GM12878 (cell line): ENCODE results near the gene RTF1. TPM values are rescaled to one million over a fixed set of nuclear protein-coding genes. Genes with fewer than 3 reads are reported as not detected.

Experiments
- ATAC-seq: fragments of 200-7000 bp; cut with Tn5 transposase; 3 replicates; pipeline ENCODE4 v1.9.1; 2020; ENCODE audit warnings: mild to moderate bottlenecking, moderate library complexity
- BruUV-seq: library from RNA; stranded (reverse); fragments of 400-500 nt; replicated peaks from 2 replicates; lab custom pipeline; 2021; lab: Mats Ljungman, UMichigan
- CTCF ChIA-PET: fragments of 300-600 bp; sonication (Branson Sonifier 250); formaldehyde crosslinking; extraction: SDS; loops from one replicate; lab custom pipeline; 2021; ENCODE audit warnings: inconsistent platforms; lab: Yijun Ruan, JAX
- POLR2A ChIA-PET: fragments of 350-600 bp; formaldehyde crosslinking; extraction: SDS; loops from one replicate; lab custom pipeline; 2021; ENCODE audit warnings: inconsistent platforms; lab: Charles Lee
- RAD21 ChIA-PET: fragments of 300-600 bp; sonication (Branson Sonifier 250); formaldehyde crosslinking; loops from one replicate; lab custom pipeline; 2023; ENCODE audit warnings: antibody characterized with exemption; ENCODE audit not compliant: unreplicated experiment; lab: Charles Lee
- SMC1A ChIA-PET: fragments of 300-600 bp; sonication (Branson Sonifier 250); formaldehyde crosslinking; loops from one replicate; lab custom pipeline; 2023; ENCODE audit not compliant: unreplicated experiment, uncharacterized antibody; lab: Charles Lee
- DNase-seq: peaks from one replicate; pipeline ENCODE4 v3.0.0-alpha.2; 2011; ENCODE audit warnings: low read depth, low spot score
- FAIRE-seq: peaks from 3 replicates; lab custom pipeline; 2011; peaks lifted over from hg19 to GRCh38; lab: Jason Lieb, UNC
- H2AFZ ChIP-seq: 2 replicates; pipeline ENCODE4 v1.6.0; 2011; ENCODE audit warnings: low read depth, low read length, control low read depth; ENCODE audit not compliant: control insufficient read depth
- H3K27ac ChIP-seq: 2 replicates; pipeline ENCODE4 v1.5.1; 2011; ENCODE audit warnings: control low read depth; ENCODE audit not compliant: control insufficient read depth, insufficient read depth
- H3K27me3 ChIP-seq, 2 experiments: replicated peaks in 1 of 2; 2 replicates each; pipeline versions ENCODE4 v1.6.0 to v1.6.1; 2011; ENCODE audit warnings: low read length in 1 of 2; ENCODE audit not compliant: control insufficient read depth in 2 of 2, insufficient read depth in 2 of 2
- H3K36me3 ChIP-seq, 2 experiments: 2 replicates each; pipeline ENCODE4 v1.5.1; 2011; ENCODE audit warnings: low read length in 1 of 2; ENCODE audit not compliant: control insufficient read depth in 2 of 2, insufficient read depth in 2 of 2
- H3K4me1 ChIP-seq: 2 replicates; pipeline ENCODE4 v1.6.1; 2011; ENCODE audit warnings: mild to moderate bottlenecking, low read length, moderate library complexity, mixed read lengths; ENCODE audit not compliant: control insufficient read depth, insufficient read depth
- H3K4me2 ChIP-seq: 2 replicates; pipeline ENCODE4 v1.6.0; 2011; ENCODE audit warnings: control low read depth; ENCODE audit not compliant: control insufficient read depth, insufficient read depth
- H3K4me3 ChIP-seq: fragments of 200-600 bp; sonication (generic); 2 replicates; pipeline ENCODE4 v1.5.1; 2016
- H3K79me2 ChIP-seq: 2 replicates; pipeline ENCODE4 v1.6.0; 2011; ENCODE audit warnings: low read length; ENCODE audit not compliant: control insufficient read depth, insufficient read depth
- H3K9ac ChIP-seq: 2 replicates; pipeline ENCODE4 v1.8.0; 2011; ENCODE audit warnings: low read length, control low read depth, mixed read lengths; ENCODE audit not compliant: control insufficient read depth, insufficient read depth
- H3K9me3 ChIP-seq: replicated peaks from 3 replicates; pipeline ENCODE4 v1.5.1; 2011; ENCODE audit warnings: mild to moderate bottlenecking, low read length; ENCODE audit not compliant: control insufficient read depth, insufficient read depth
- H4K20me1 ChIP-seq: 2 replicates; pipeline ENCODE4 v1.6.0; 2011; ENCODE audit not compliant: control insufficient read depth, insufficient read depth
- BACH1 ChIP-seq: fragments of 450-650 bp; IDR thresholded peaks from 2 replicates; pipeline ENCODE4 v1.6.1; 2017; ENCODE audit warnings: mild to moderate bottlenecking, borderline replicate concordance
- BCL11A ChIP-seq: IDR thresholded peaks from 2 replicates; pipeline ENCODE4 v1.6.1; 2011; ENCODE audit warnings: low read depth, low read length
- CBFB ChIP-seq: IDR thresholded peaks from 2 replicates; pipeline ENCODE4 v1.6.1; 2016; ENCODE audit warnings: antibody characterized with exemption, low read depth
- EP300 ChIP-seq, 2 experiments: fragments of 150-350 bp in 1 of 2; IDR thresholded peaks; 2 replicates each; pipeline ENCODE4 v1.6.1; 2011 to 2012; ENCODE audit warnings: low read depth in 2 of 2, low read length in 2 of 2, borderline replicate concordance in 1 of 2, improper control_type of control experiment in 1 of 2, inconsistent platforms in 1 of 2; ENCODE audit not compliant: control insufficient read depth in 1 of 2
- IKZF2 ChIP-seq, 2 experiments: fragments of 450-650 bp; IDR thresholded peaks; 2 replicates each; pipeline ENCODE4 v1.6.1; 2017; ENCODE audit warnings: mild to moderate bottlenecking in 2 of 2, moderate library complexity in 2 of 2
- IRF5 ChIP-seq: fragments of 450-650 bp; IDR thresholded peaks from 2 replicates; pipeline ENCODE4 v1.6.1; 2017; ENCODE audit warnings: borderline replicate concordance
- NKRF ChIP-seq: fragments of 450-650 bp; conservative IDR thresholded peaks from 2 replicates; pipeline ENCODE4 v1.6.1; 2017; ENCODE audit warnings: mild to moderate bottlenecking, moderate library complexity
- PKNOX1 ChIP-seq: fragments of 450-650 bp; IDR thresholded peaks from 2 replicates; pipeline ENCODE4 v1.6.1; 2016; ENCODE audit warnings: mild to moderate bottlenecking
- RAD51 ChIP-seq: fragments of 450-650 bp; IDR thresholded peaks from 2 replicates; pipeline ENCODE4 v1.6.1; 2016; ENCODE audit warnings: moderate library complexity, mild to moderate bottlenecking, inconsistent platforms
- RFX5 ChIP-seq: IDR thresholded peaks from 2 replicates; pipeline ENCODE4 v1.6.1; 2011; ENCODE audit warnings: low read depth, low read length, improper control_type of control experiment
- SUPT20H ChIP-seq: IDR thresholded peaks from 2 replicates; pipeline ENCODE4 v1.6.1; 2011; ENCODE audit warnings: low read depth, mild to moderate bottlenecking, low read length, moderate library complexity, borderline replicate concordance; ENCODE audit not compliant: control insufficient read depth
- ZNF274 ChIP-seq: IDR thresholded peaks from one replicate; pipeline ENCODE4 v1.8.0; 2011; ENCODE audit not compliant: insufficient read length, insufficient read depth
- ZNF592 ChIP-seq: fragments of 450-650 bp; IDR thresholded peaks from 2 replicates; pipeline ENCODE4 v1.6.1; 2017; ENCODE audit warnings: mild to moderate bottlenecking, moderate library complexity
- ZNF622 ChIP-seq: fragments of 450-650 bp; IDR thresholded peaks from 2 replicates; pipeline ENCODE4 v1.6.1; 2017; ENCODE audit warnings: mild to moderate bottlenecking, inconsistent platforms
- ZSCAN29 ChIP-seq: fragments of 450-650 bp; IDR thresholded peaks from 2 replicates; pipeline ENCODE4 v1.6.1; 2017; ENCODE audit warnings: mild to moderate bottlenecking, moderate library complexity
- WGBS: methylation state at CpG from one replicate; pipeline ENCODE4 v1.1.6; 2016; ENCODE audit warnings: low lambda C conversion rate; ENCODE audit not compliant: insufficient replicate concordance, insufficient coverage; ENCODE audit errors: missing lambda C conversion rate; 5-methylcytosine and 5-hydroxymethylcytosine counted together
- in situ Hi-C: fragments of 300-500 bp; cut with MboI; formaldehyde crosslinking; loops from 9 replicates; pipeline ENCODE4 v1.14.3; 2018; ENCODE audit warnings: mixed read lengths
- intact Hi-C: fragments of 100-400 bp; cut with micrococcal nuclease; formaldehyde crosslinking; loops from one replicate; pipeline ENCODE4 v1.14.2; 2022; ENCODE audit not compliant: unreplicated experiment
- polyA plus RNA-seq, 11 experiments: library from polyadenylated mRNA; depleted of rRNA in 4 of 11; unstranded in 6 of 11; stranded (reverse) in 5 of 11; fragments of >200 nt; fragmentation: Nextera tagmentation in 4 of 11; fragmentation: Illumina TruSeq in 1 of 11; extraction: Ambion mirVana in 4 of 11; extraction: Trizol in 1 of 11; gene quantifications; 1 replicate in 1 of 11; 2 replicates in 10 of 11; pipeline versions ENCODE4 v1.2.1 to v1.2.3, GENCODE V29; 2011 to 2016; ENCODE audit warnings: inconsistent platforms in 2 of 11, missing spikeins in 2 of 11, low read depth in 1 of 11
- total RNA-seq, 4 experiments: library from RNA; depleted of rRNA in 3 of 4; stranded (reverse); fragments of >200 nt in 3 of 4; fragmentation: Illumina TruSeq in 1 of 4; extraction: Trizol in 1 of 4; gene quantifications; 2 replicates each; pipeline versions ENCODE4 v1.2.1 to v1.2.3, GENCODE V29; 2013 to 2021

Gene RTF1
- total and polyA plus RNA-seq, 10 of the 15 experiments (the other 5 are each of a cell fraction or from before 2014, with no cell fraction given): 7.2 to 67.9 (median 32.3) TPM

GRCh38 chr15:41487381-41487780 lies 70.5 kb downstream of the RTF1 start (continued):
- TF ChIP-seq PKNOX1 (no peak), ZNF592 (no peak)

- FAIRE-seq: peak; percentile 78
- ChIA-PET RAD21 (no interaction called here), CTCF (no interaction called here), POLR2A (no interaction called here), SMC1A (interaction anchor here (0.6 kb wide), 1 partner anchor 83 kb away, joined by 3 read pairs; no protein-coding TSS in a partner anchor)
- in situ Hi-C loops: no loop called here
- Histone ChIP-seq H3K9me3 (no peaks in the 10 kb centered on the region), H3K9ac (no peak overlapping the region), H4K20me1 (no peaks in the 10 kb centered on the region), H2AFZ (no peak overlapping the region), H3K79me2 (no peaks in the 10 kb centered on the region), H3K36me3 (no peaks in the 10 kb centered on the region), H3K4me3 (no peak overlapping the region), H3K27me3 (no peaks in the 10 kb centered on the region), H3K4me1 (peaks cover 27% of the 10 kb centered on the region), H3K27ac (no peak overlapping the region), H3K4me2 (no peak overlapping the region)
- intact Hi-C loops: no loop called here
- 95% methylated on average over 2 of the region's 2 CpGs for WGBS
- no TSS peak for BruUV-seq
- no peak for ATAC-seq
- DNase-seq: no peak
- no peak for TF ChIP-seq BACH1
- no peak for TF ChIP-seq ZSCAN29
- TF ChIP-seq SUPT20H: no peak
- TF ChIP-seq ZNF274: no peak
- TF ChIP-seq NKRF: no peak
- no peak for TF ChIP-seq BCL11A
- TF ChIP-seq EP300 (IDR thresholded peaks at IDR 0.05; ENCODE audit: borderline replicate concordance in 1 of 2, control insufficient read depth in 1 of 2, low read depth in 2 of 2, low read length in 2 of 2): 0 out of 4 replicates have a peak, but pooled peaks of 1 of the 2 experiments have one; percentile 14
- no peak for TF ChIP-seq RAD51
- no peak for TF ChIP-seq RFX5
- peak; percentile 88 for TF ChIP-seq IRF5
- no peak for TF ChIP-seq CBFB
- TF ChIP-seq IKZF2 (IDR thresholded peaks at IDR 0.05): peak; percentile 68 to 88
- TF ChIP-seq ZNF622: no peak
Observed at GRCh38 chr15:41487802-41488201, 70.9 kb downstream of the RTF1 start.
